SK-N-SH treated with all-trans-retinoic acid at 6 μM for 48 hours (cell line): ENCODE results near the gene IL16.

Experiments used
- ATAC-seq: fragments of 200-7000 bp; cut with Tn5 transposase; 3 replicates; pipeline ENCODE4 v1.9.1; 2020; ENCODE audit warnings: mild to moderate bottlenecking, moderate library complexity
- ARNTL ChIP-seq: fragments of 450-650 bp; formaldehyde crosslinking; IDR thresholded peaks from 2 replicates; pipeline ENCODE4 v1.5.0; 2020; ENCODE audit warnings: low read depth, mild to moderate bottlenecking, moderate library complexity, borderline replicate concordance
- BACH2 ChIP-seq: fragments of 250-450 bp; sonication (Bioruptor Pico); IDR thresholded peaks from 2 replicates; pipeline ENCODE4 v1.9.0; 2021; ENCODE audit warnings: mild to moderate bottlenecking, borderline replicate concordance
- CSDC2 ChIP-seq: fragments of 250-450 bp; sonication (Bioruptor Pico); IDR thresholded peaks from 2 replicates; pipeline ENCODE4 v1.5.0; 2020; ENCODE audit warnings: mild to moderate bottlenecking, moderate library complexity
- ESRRG ChIP-seq: fragments of 250-450 bp; sonication (Bioruptor Pico); IDR thresholded peaks from 2 replicates; pipeline ENCODE4 v1.6.1; 2021; ENCODE audit warnings: mild to moderate bottlenecking
- GLIS3 ChIP-seq: fragments of 250-450 bp; sonication (Bioruptor Pico); IDR thresholded peaks from 2 replicates; pipeline ENCODE4 v1.5.0; 2020; ENCODE audit warnings: mild to moderate bottlenecking, moderate library complexity
- ISL1 ChIP-seq: fragments of 250-450 bp; sonication (Bioruptor Pico); IDR thresholded peaks from 2 replicates; pipeline ENCODE4 v2.1.2; 2022; ENCODE audit warnings: mild to moderate bottlenecking, moderate library complexity
- OSR1 ChIP-seq: fragments of 250-450 bp; sonication (Bioruptor Pico); IDR thresholded peaks from 2 replicates; pipeline ENCODE4 v1.8.0; 2022; ENCODE audit warnings: moderate library complexity, mild to moderate bottlenecking, inconsistent platforms
- PPARA ChIP-seq: fragments of 250-450 bp; sonication (Bioruptor Pico); IDR thresholded peaks from 2 replicates; pipeline ENCODE4 v1.5.0; 2020; ENCODE audit warnings: mild to moderate bottlenecking, borderline replicate concordance
- RARB ChIP-seq: fragments of 250-450 bp; sonication (Bioruptor Pico); IDR thresholded peaks from 2 replicates; pipeline ENCODE4 v1.8.0; 2021; ENCODE audit warnings: mild to moderate bottlenecking, moderate library complexity
- SNAI2 ChIP-seq: fragments of 250-450 bp; sonication (Bioruptor Pico); IDR thresholded peaks from 2 replicates; pipeline ENCODE4 v1.5.0; 2020; ENCODE audit warnings: mild to moderate bottlenecking, moderate library complexity
- TCF4 ChIP-seq: fragments of 250-450 bp; sonication (Bioruptor Pico); IDR thresholded peaks from 2 replicates; pipeline ENCODE4 v1.8.0; 2021; ENCODE audit warnings: mild to moderate bottlenecking, moderate library complexity, borderline replicate concordance
- TOX ChIP-seq: fragments of 250-450 bp; sonication (Bioruptor Pico); IDR thresholded peaks from 2 replicates; pipeline ENCODE4 v1.8.0; 2021; ENCODE audit warnings: mild to moderate bottlenecking, moderate library complexity, borderline replicate concordance
- ZC3H10 ChIP-seq: fragments of 250-450 bp; sonication (Bioruptor Pico); IDR thresholded peaks from 2 replicates; pipeline ENCODE4 v1.5.1; 2021; ENCODE audit warnings: mild to moderate bottlenecking, moderate library complexity
- ZFP3 ChIP-seq: fragments of 250-450 bp; sonication (Bioruptor Pico); IDR thresholded peaks from 2 replicates; pipeline ENCODE4 v1.5.0; 2020; ENCODE audit warnings: mild to moderate bottlenecking, moderate library complexity
- ZFP30 ChIP-seq: fragments of 450-650 bp; formaldehyde crosslinking; IDR thresholded peaks from 2 replicates; pipeline ENCODE4 v1.5.0; 2022; ENCODE audit warnings: mild to moderate bottlenecking, moderate library complexity
- ZNF565 ChIP-seq: fragments of 450-650 bp; formaldehyde crosslinking; conservative IDR thresholded peaks from 2 replicates; pipeline ENCODE4 v1.5.0; 2020; ENCODE audit warnings: low read depth, mild to moderate bottlenecking, moderate library complexity
- ZNF8 ChIP-seq: fragments of 450-650 bp; formaldehyde crosslinking; IDR thresholded peaks from 2 replicates; pipeline ENCODE4 v1.5.0; 2020; ENCODE audit warnings: mild to moderate bottlenecking, moderate library complexity
- TF ChIP-seq, protein P1 (sequence below): fragments of 250-450 bp; sonication (Bioruptor Pico); IDR thresholded peaks from 2 replicates; pipeline ENCODE4 v1.5.1; 2020; ENCODE audit warnings: low read depth, mild to moderate bottlenecking, moderate library complexity
- TF ChIP-seq, protein P2 (sequence below): fragments of 250-450 bp; sonication (Bioruptor Pico); IDR thresholded peaks from 2 replicates; pipeline ENCODE4 v1.5.0; 2020; ENCODE audit warnings: mild to moderate bottlenecking, moderate library complexity
- TF ChIP-seq, protein P3 (sequence below): fragments of 250-450 bp; sonication (Bioruptor Pico); IDR thresholded peaks from 2 replicates; pipeline ENCODE4 v1.8.0; 2021; ENCODE audit warnings: low read depth, mild to moderate bottlenecking, moderate library complexity, borderline replicate concordance
- TF ChIP-seq, protein P4 (sequence below): fragments of 250-450 bp; sonication (Bioruptor Pico); IDR thresholded peaks from 2 replicates; pipeline ENCODE4 v1.8.0; 2020; ENCODE audit warnings: mild to moderate bottlenecking, moderate library complexity, borderline replicate concordance
- TF ChIP-seq, protein P5 (sequence below): fragments of 250-450 bp; sonication (Bioruptor Pico); IDR thresholded peaks from 2 replicates; pipeline ENCODE4 v1.5.1; 2021; ENCODE audit warnings: mild to moderate bottlenecking, moderate library complexity

IL16 gene

DNA sequence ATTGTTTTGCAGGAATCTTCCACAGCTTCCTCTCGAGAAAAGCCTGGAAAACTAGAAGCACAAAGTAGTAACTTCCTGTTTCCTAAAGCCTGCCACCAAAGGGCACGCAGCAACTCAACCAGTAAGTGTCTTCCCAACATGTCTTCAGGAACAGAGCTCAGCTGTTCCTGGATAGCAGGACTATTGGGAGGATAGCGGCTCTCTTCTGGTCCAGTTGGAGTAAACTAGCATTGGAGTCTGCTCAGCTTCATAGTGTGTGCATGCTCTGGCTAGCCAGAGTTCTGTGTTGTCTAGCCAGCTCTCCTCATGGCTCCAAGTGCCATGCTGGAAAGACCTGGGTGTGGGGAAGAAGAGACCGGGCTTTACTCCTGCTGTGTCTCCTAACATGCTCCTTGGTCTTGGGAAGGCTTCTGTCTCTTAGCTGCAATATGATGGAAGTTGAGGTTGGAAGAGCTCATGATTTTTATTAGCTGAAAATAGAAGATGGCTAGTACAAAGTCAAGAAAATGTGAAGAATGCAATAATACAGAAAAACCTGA lies 63.1 kb downstream of the IL16 start:
- no peak for ATAC-seq

DNA sequence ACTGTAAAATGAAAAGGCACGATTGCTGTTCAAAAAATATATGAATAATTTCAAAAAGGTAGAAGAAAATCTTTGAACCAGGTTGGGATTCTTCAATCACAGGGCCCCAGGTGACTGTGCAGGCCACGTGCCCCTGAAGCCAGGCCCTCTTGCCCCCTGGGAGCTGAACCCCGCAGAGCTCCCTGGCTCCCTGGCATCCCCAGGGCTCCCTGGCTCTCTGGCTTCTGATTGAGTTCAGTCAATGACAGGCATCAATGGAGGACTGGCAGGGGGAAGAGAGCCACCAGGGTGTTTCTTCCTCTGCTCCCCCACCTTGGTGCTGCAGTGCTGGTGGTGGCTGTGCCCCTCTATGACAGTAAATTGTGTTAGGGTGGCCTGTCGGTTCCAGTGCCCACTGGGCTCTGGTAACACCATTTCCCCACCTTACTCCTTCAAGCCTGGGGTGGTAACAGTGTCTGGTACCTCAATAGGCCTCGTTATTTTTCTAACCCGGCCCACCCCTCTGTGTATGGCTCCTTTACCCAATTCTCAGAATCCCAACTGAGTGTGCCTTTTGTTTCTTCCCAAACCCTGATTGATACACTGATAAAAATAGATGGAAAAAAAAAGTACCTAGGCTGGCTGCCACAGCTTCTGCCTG lies 64.6 kb downstream of the IL16 start:
- ATAC-seq = no peak
- TF ChIP-seq ISL1 (CRISPR knock-in tag) (no peak), GLIS3 (CRISPR knock-in tag) (no peak), ZNF8 (no peak)
- TF ChIP-seq, protein P1, sequence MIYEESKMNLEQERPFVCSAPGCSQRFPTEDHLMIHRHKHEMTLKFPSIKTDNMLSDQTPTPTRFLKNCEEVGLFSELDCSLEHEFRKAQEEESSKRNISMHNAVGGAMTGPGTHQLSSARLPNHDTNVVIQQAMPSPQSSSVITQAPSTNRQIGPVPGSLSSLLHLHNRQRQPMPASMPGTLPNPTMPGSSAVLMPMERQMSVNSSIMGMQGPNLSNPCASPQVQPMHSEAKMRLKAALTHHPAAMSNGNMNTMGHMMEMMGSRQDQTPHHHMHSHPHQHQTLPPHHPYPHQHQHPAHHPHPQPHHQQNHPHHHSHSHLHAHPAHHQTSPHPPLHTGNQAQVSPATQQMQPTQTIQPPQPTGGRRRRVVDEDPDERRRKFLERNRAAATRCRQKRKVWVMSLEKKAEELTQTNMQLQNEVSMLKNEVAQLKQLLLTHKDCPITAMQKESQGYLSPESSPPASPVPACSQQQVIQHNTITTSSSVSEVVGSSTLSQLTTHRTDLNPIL (CRISPR knock-in tag) = no peak
- TF ChIP-seq, protein P2, sequence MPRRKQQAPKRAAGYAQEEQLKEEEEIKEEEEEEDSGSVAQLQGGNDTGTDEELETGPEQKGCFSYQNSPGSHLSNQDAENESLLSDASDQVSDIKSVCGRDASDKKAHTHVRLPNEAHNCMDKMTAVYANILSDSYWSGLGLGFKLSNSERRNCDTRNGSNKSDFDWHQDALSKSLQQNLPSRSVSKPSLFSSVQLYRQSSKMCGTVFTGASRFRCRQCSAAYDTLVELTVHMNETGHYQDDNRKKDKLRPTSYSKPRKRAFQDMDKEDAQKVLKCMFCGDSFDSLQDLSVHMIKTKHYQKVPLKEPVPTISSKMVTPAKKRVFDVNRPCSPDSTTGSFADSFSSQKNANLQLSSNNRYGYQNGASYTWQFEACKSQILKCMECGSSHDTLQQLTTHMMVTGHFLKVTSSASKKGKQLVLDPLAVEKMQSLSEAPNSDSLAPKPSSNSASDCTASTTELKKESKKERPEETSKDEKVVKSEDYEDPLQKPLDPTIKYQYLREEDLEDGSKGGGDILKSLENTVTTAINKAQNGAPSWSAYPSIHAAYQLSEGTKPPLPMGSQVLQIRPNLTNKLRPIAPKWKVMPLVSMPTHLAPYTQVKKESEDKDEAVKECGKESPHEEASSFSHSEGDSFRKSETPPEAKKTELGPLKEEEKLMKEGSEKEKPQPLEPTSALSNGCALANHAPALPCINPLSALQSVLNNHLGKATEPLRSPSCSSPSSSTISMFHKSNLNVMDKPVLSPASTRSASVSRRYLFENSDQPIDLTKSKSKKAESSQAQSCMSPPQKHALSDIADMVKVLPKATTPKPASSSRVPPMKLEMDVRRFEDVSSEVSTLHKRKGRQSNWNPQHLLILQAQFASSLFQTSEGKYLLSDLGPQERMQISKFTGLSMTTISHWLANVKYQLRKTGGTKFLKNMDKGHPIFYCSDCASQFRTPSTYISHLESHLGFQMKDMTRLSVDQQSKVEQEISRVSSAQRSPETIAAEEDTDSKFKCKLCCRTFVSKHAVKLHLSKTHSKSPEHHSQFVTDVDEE (CRISPR knock-in tag) = no peak

More for the DNA sequence above, 63.1 kb downstream of the IL16 start:
- TF ChIP-seq SNAI2 (CRISPR knock-in tag) (no peak), ARNTL (CRISPR knock-in tag) (no peak), ESRRG (CRISPR knock-in tag) (no peak), ISL1 (CRISPR knock-in tag) (no peak), ZNF8 (no peak), RARB (CRISPR knock-in tag) (no peak)

DNA sequence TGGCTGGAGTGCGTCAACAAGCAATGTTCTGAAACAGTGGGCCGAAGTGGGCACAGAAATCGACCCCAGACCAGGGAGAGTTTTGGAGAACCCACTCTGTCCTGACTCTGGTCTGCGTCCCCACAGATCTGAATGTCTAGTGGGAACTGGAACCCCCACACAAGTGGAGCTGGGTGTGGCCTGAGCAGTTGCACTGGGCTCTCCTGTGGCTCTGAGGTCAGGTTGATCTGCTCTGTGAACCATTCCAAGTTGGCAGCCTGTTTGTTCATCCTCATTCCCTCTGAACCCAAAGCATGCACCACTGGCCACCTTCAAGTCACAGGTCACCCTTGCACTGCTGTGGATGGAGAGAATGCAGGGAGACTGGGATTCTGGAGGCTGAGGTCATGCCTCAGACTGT lies 66.8 kb downstream of the IL16 start:
- no peak for ATAC-seq
- TF ChIP-seq, protein P1 (CRISPR knock-in tag) = no peak
- TF ChIP-seq CSDC2 (CRISPR knock-in tag) = no peak
- no peak for TF ChIP-seq TCF4 (CRISPR knock-in tag)
- TF ChIP-seq, protein P3, sequence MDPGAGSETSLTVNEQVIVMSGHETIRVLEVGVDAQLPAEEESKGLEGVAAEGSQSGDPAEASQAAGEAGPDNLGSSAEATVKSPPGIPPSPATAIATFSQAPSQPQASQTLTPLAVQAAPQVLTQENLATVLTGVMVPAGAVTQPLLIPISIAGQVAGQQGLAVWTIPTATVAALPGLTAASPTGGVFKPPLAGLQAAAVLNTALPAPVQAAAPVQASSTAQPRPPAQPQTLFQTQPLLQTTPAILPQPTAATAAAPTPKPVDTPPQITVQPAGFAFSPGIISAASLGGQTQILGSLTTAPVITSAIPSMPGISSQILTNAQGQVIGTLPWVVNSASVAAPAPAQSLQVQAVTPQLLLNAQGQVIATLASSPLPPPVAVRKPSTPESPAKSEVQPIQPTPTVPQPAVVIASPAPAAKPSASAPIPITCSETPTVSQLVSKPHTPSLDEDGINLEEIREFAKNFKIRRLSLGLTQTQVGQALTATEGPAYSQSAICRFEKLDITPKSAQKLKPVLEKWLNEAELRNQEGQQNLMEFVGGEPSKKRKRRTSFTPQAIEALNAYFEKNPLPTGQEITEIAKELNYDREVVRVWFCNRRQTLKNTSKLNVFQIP (CRISPR knock-in tag) = no peak
- no peak for TF ChIP-seq ARNTL (CRISPR knock-in tag)
- no peak for TF ChIP-seq OSR1 (CRISPR knock-in tag)
- no peak for TF ChIP-seq PPARA (CRISPR knock-in tag)
- no peak for TF ChIP-seq ZC3H10
- no peak for TF ChIP-seq ZFP30 (CRISPR knock-in tag)
- TF ChIP-seq, protein P4, sequence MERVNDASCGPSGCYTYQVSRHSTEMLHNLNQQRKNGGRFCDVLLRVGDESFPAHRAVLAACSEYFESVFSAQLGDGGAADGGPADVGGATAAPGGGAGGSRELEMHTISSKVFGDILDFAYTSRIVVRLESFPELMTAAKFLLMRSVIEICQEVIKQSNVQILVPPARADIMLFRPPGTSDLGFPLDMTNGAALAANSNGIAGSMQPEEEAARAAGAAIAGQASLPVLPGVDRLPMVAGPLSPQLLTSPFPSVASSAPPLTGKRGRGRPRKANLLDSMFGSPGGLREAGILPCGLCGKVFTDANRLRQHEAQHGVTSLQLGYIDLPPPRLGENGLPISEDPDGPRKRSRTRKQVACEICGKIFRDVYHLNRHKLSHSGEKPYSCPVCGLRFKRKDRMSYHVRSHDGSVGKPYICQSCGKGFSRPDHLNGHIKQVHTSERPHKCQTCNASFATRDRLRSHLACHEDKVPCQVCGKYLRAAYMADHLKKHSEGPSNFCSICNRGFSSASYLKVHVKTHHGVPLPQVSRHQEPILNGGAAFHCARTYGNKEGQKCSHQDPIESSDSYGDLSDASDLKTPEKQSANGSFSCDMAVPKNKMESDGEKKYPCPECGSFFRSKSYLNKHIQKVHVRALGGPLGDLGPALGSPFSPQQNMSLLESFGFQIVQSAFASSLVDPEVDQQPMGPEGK = no peak
- no peak for TF ChIP-seq RARB (CRISPR knock-in tag)
- no peak for TF ChIP-seq ZNF8
- no peak for TF ChIP-seq ESRRG (CRISPR knock-in tag)
- no peak for TF ChIP-seq ZNF565
- TF ChIP-seq, protein P5, sequence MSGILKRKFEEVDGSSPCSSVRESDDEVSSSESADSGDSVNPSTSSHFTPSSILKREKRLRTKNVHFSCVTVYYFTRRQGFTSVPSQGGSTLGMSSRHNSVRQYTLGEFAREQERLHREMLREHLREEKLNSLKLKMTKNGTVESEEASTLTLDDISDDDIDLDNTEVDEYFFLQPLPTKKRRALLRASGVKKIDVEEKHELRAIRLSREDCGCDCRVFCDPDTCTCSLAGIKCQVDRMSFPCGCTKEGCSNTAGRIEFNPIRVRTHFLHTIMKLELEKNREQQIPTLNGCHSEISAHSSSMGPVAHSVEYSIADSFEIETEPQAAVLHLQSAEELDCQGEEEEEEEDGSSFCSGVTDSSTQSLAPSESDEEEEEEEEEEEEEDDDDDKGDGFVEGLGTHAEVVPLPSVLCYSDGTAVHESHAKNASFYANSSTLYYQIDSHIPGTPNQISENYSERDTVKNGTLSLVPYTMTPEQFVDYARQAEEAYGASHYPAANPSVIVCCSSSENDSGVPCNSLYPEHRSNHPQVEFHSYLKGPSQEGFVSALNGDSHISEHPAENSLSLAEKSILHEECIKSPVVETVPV (CRISPR knock-in tag) = no peak
- TF ChIP-seq BACH2 = no peak
- no peak for TF ChIP-seq TOX (CRISPR knock-in tag)
- TF ChIP-seq, protein P2 (CRISPR knock-in tag) = no peak
- no peak for TF ChIP-seq ZFP3 (CRISPR knock-in tag)
